Measurements from ENCODE around the gene C6orf89.

C6orf89 gene

GRCh38 chr6:36853325-36853724, 32.4 kb upstream of the C6orf89 start:
- TF ChIP-seq CTCF (IDR thresholded peaks at IDR 0.05; ENCODE audit: borderline replicate concordance, insufficient read depth, low read depth, low read length) = no peak
- no peak overlapping the region for H3K4me3 ChIP-seq (ENCODE audit: low read depth, low read length)

GRCh38 chr6:36855750-36856149, 30.0 kb upstream of the C6orf89 start:
- no peak for TF ChIP-seq CTCF (IDR thresholded peaks at IDR 0.05; ENCODE audit: borderline replicate concordance, insufficient read depth, low read depth, low read length)
- no peak overlapping the region for H3K4me3 ChIP-seq (ENCODE audit: low read depth, low read length)

GRCh38 chr6:36856277-36856676, 29.5 kb upstream of the C6orf89 start:
- H3K4me3 ChIP-seq (ENCODE audit: low read depth, low read length) = no peak overlapping the region
- no peak for TF ChIP-seq CTCF (IDR thresholded peaks at IDR 0.05; ENCODE audit: borderline replicate concordance, insufficient read depth, low read depth, low read length)

- no peak overlapping the region for H3K4me3 ChIP-seq (ENCODE audit: low read depth, low read length)
- no peak for TF ChIP-seq CTCF (IDR thresholded peaks at IDR 0.05; ENCODE audit: borderline replicate concordance, insufficient read depth, low read depth, low read length)
These were observed 28.4 kb upstream of the C6orf89 start for GRCh38 chr6:36857325-36857724.

GRCh38 chr6:36858407-36858981, 27.3 kb upstream of the C6orf89 start:
- no peak overlapping the region for H3K4me3 ChIP-seq (ENCODE audit: low read depth, low read length)
- TF ChIP-seq CTCF (IDR thresholded peaks at IDR 0.05; ENCODE audit: borderline replicate concordance, insufficient read depth, low read depth, low read length) = no peak

- TF ChIP-seq CTCF (IDR thresholded peaks at IDR 0.05; ENCODE audit: borderline replicate concordance, insufficient read depth, low read depth, low read length) = no peak
These were observed 25.6 kb upstream of the C6orf89 start for GRCh38 chr6:36860126-36860525.

GRCh38 chr6:36862164-36862847, 23.4 kb upstream of the C6orf89 start:
- H3K4me3 ChIP-seq (ENCODE audit: low read depth, low read length) = no peak overlapping the region
- TF ChIP-seq CTCF (IDR thresholded peaks at IDR 0.05; ENCODE audit: borderline replicate concordance, insufficient read depth, low read depth, low read length) = no peak

More at GRCh38 chr6:36860126-36860525, 25.6 kb upstream of the C6orf89 start:
- no peak overlapping the region for H3K4me3 ChIP-seq (ENCODE audit: low read depth, low read length)
